Thymus (tissue), 11 donors: ENCODE data around the gene CD6. TPM values are rescaled to one million over a fixed set of nuclear protein-coding genes. Genes with fewer than 3 reads are reported as not detected.

Source experiments
- DNase-seq, 9 donors: peaks; one replicate each; pipeline ENCODE4 v3.0.0-alpha.2; 2013; ENCODE audit warnings: low spot score in 9 of 9, low read depth in 6 of 9, missing footprints in 1 of 9
- H3K27ac ChIP-seq, 2 donors: one replicate each; pipeline ENCODE4 v1.5.1; 2013; ENCODE audit warnings: control low read depth in 1 of 2, low read depth in 1 of 2, low read length in 1 of 2, mild to moderate bottlenecking in 1 of 2, moderate library complexity in 1 of 2
- H3K27me3 ChIP-seq, 2 donors: one replicate each; pipeline ENCODE4 v1.5.1; 2013; ENCODE audit warnings: low read length in 1 of 2; ENCODE audit not compliant: control insufficient read depth in 2 of 2, insufficient read depth in 1 of 2
- H3K36me3 ChIP-seq, 2 donors: one replicate each; pipeline ENCODE4 v1.5.1; 2013; ENCODE audit warnings: low read length in 1 of 2, mild to moderate bottlenecking in 1 of 2, moderate library complexity in 1 of 2; ENCODE audit not compliant: control insufficient read depth in 2 of 2, insufficient read depth in 2 of 2
- H3K4me1 ChIP-seq, 2 donors: one replicate each; pipeline ENCODE4 v1.5.1; 2013; ENCODE audit warnings: low read length in 2 of 2; ENCODE audit not compliant: control insufficient read depth in 2 of 2, insufficient read depth in 2 of 2
- H3K4me3 ChIP-seq, 2 donors: one replicate each; pipeline ENCODE4 v1.5.1; 2013; ENCODE audit warnings: low read length in 2 of 2, control low read depth in 1 of 2, mild to moderate bottlenecking in 1 of 2
- H3K9me3 ChIP-seq, 2 donors: one replicate each; pipeline ENCODE4 v1.5.1; 2013; ENCODE audit warnings: low read length in 1 of 2, mild to moderate bottlenecking in 1 of 2; ENCODE audit not compliant: control insufficient read depth in 2 of 2, insufficient read depth in 1 of 2
- WGBS: extraction: QIAGEN DNeasy Blood & Tissue Kit; methylation state at CpG from one replicate; pipeline ENCODE4 v1.1.7; 2013; 5-methylcytosine and 5-hydroxymethylcytosine counted together
- polyA plus RNA-seq: library from polyadenylated mRNA; stranded (reverse); fragments of 200-250 nt; gene quantifications from one replicate; pipeline ENCODE4 v1.2.3, GENCODE V29; 2013
- total RNA-seq: library from RNA; stranded (reverse); fragments of 120-200 nt; gene quantifications from one replicate; pipeline ENCODE4 v1.2.4, GENCODE V29; 2013
- donor health status: healthy.

Gene CD6
- total and polyA plus RNA-seq, 2 donors = 30.7 to 74.1 TPM

DNA sequence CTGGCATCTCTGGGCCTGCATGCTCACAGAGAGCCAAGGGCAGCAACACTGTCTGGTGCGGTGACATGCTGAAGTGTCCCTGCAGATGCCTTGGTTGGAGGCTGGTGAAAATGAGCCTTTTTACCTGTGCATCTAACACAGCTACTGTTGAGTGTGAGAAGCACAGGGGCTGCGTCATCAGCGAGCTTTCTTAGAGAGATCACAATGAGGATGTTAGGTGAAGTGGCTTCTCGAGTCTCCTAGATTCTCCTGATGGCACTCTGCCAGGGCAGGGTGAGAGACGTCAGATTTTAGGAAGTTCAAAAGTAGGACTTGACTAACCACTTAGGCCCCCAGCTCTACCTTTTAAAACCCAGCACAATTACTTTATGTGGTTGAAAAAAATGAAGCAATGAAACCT lies 15.9 kb upstream of the CD6 start:
- DNase-seq = no peak

DNA sequence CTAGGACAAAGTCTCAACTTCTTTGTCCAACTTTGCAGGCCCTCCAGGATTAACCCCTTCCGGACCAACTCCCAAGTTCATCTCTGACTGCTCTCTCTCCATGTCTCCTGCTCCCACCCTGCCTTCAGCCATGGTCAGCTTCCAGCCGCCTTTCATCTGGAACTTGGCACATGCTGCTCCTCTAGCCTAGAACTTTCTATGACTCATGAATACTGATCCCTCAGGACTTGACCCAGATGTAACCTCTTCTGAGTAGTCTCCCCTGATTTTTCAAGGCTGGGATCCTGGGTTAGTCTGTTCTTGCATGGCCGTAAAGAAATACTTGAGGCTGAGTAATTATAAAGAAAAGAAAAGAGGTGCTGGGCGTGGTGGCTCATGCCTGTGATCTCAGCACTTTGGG lies 14.3 kb upstream of the CD6 start:
- H3K4me1 ChIP-seq = peaks cover 0 to 7% of the 10 kb centered on the region in 2 donors
- no peaks in the 10 kb centered on the region for H3K36me3 ChIP-seq
- 95% methylated on average over 4 of the region's 4 CpGs for WGBS
- H3K9me3 ChIP-seq = no peaks in the 10 kb centered on the region
- H3K27me3 ChIP-seq = peaks cover 2 to 60% of the 10 kb centered on the region in 2 donors
- H3K4me3 ChIP-seq = no peak overlapping the region
- no peak for DNase-seq
- H3K27ac ChIP-seq = no peak overlapping the region

More for the DNA sequence above, 15.9 kb upstream of the CD6 start:
- no peaks in the 10 kb centered on the region for H3K36me3 ChIP-seq
- peaks cover 5 to 19% of the 10 kb centered on the region in 2 donors for H3K4me1 ChIP-seq
- H3K4me3 ChIP-seq = no peak overlapping the region
- peaks cover 0 to 3% of the 10 kb centered on the region in 2 donors for H3K9me3 ChIP-seq
- no peak overlapping the region for H3K27ac ChIP-seq
- peaks cover 8 to 66% of the 10 kb centered on the region in 2 donors for H3K27me3 ChIP-seq
- WGBS = 30% methylated on average over 5 of the region's 5 CpGs

DNA sequence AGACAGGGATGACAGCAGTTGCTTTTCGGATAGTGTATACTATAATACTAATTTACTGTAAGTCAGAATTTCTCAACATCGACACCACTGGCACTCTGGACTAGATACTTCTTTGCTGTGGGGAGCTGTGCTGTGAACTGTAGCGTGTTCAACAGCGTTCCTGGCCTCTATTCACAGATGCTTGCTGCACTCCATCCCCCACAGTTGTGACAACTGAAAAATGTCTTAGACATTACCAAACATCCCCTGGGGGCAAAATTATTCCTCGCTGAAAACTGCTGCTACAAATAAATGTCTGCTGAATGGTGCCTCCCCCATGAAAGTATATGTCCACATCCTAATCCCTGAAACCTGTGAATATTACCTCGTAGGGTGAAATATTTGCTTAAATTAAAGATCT lies 12.0 kb upstream of the CD6 start:
- no peaks in the 10 kb centered on the region for H3K36me3 ChIP-seq
- no peaks in the 10 kb centered on the region for H3K4me1 ChIP-seq
- no peak overlapping the region for H3K4me3 ChIP-seq
- 94% methylated on average over 6 of the region's 6 CpGs for WGBS
- DNase-seq = no peak
- no peak overlapping the region for H3K27ac ChIP-seq
- H3K9me3 ChIP-seq = no peaks in the 10 kb centered on the region
- H3K27me3 ChIP-seq = peaks cover 2 to 42% of the 10 kb centered on the region in 2 donors

DNA sequence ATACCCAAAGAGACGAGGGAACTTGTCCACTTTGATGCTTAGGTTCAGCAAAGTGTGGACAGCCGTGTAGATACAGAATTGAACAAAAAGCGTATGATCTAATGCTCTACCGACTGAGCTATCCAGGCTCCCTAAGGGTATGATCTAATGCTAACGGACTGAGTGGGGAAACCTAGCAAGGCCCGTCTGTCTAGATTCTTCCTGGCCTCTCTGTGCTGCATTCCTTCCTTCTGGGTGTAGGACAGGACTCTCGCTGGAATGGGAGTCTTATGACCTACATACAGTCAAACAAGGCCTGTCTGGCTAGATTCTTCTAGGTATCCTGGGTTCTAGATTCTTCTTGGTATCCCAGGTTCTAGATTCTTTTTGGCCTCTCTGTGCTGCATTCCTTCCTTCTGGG lies 11.1 kb upstream of the CD6 start:
- Histone ChIP-seq H3K4me3 (no peak overlapping the region), H3K36me3 (no peaks in the 10 kb centered on the region), H3K27me3 (peaks cover 2 to 38% of the 10 kb centered on the region in 2 donors), H3K27ac (no peak overlapping the region), H3K9me3 (no peaks in the 10 kb centered on the region), H3K4me1 (no peaks in the 10 kb centered on the region)
- WGBS = 98% methylated on average over 7 of the region's 7 CpGs
- no peak for DNase-seq

DNA sequence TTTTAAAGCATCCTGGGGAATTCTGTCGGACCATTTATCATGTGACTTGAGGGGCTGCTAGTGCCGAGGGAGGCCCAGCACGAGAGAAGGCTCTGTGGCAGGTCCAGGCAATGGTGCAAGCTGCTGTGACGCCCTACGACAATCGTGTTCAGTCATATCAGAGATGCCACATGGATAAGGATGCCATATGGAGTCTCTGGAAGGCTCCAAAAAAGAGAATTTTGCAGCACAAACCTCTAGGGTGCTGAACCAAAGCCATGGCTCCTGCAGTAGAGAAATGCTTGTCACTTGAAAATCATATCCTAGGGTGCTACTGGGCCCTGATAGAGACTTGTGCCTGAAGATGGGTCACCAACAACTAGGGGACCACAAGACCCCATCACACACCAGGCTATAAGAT lies 6.7 kb upstream of the CD6 start:
- no peaks in the 10 kb centered on the region for H3K9me3 ChIP-seq
- H3K27ac ChIP-seq = no peak overlapping the region
- H3K27me3 ChIP-seq = peaks cover 2 to 19% of the 10 kb centered on the region in 2 donors
- no peaks in the 10 kb centered on the region for H3K4me1 ChIP-seq
- no peak overlapping the region for H3K4me3 ChIP-seq
- no peaks in the 10 kb centered on the region for H3K36me3 ChIP-seq
- 96% methylated on average over 6 of the region's 6 CpGs for WGBS
- no peak for DNase-seq

DNA sequence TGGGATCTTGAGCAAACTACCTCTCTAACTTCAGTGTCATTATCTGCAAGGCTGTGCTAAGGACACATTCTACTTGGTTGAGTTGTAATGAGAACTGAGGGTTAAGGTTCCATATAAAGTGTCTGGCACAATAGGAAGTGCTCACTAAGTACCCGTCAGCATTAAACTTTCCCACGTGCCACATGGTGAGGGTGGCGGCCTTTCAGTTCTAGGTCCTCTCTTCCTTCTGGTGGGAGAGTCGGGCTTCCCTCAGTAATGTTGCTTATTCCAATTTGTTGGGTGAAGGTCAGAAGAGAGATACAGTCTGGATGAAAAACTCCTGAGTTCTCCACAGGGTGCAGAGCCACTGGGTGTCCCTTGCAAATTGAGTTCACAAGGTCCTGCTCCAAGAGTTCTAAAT lies 4.6 kb upstream of the CD6 start:
- DNase-seq = no peak
- peaks cover 10 to 19% of the 10 kb centered on the region in 2 donors for H3K4me1 ChIP-seq
- no peaks in the 10 kb centered on the region for H3K36me3 ChIP-seq
- H3K27ac ChIP-seq = no peak overlapping the region
- WGBS = 93% methylated on average over 4 of the region's 4 CpGs
- H3K27me3 ChIP-seq = peaks cover 0 to 2% of the 10 kb centered on the region in 2 donors
- no peaks in the 10 kb centered on the region for H3K9me3 ChIP-seq
- H3K4me3 ChIP-seq = no peak overlapping the region

DNA sequence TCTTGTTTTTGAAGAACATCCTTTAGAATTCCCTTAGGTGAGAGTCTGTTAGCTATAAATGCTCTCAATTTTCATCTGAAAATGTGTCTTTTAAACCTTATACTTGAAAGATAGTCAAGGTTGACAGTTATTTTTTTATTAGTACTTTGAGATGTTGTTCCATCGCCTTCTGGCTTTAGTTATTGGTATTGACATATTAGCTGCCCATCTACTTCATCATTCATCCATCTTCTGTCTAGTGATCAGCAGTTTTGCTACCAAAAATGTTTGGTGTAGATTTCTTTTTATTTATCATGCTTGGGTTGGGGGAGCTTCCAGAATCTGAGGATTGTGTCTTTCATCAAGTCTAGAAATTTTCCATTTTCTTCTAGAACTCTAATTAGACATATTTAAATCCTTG lies 3.3 kb upstream of the CD6 start:
- Histone ChIP-seq H3K4me1 (peaks cover 16 to 33% of the 10 kb centered on the region in 2 donors), H3K27ac (no peak overlapping the region), H3K27me3 (peaks cover 0 to 1% of the 10 kb centered on the region in 2 donors), H3K36me3 (no peaks in the 10 kb centered on the region), H3K9me3 (peaks cover 0 to 3% of the 10 kb centered on the region in 2 donors), H3K4me3 (no peak overlapping the region)
- no peak for DNase-seq
- 100% methylated on average over 1 of the region's 1 CpG for WGBS

DNA sequence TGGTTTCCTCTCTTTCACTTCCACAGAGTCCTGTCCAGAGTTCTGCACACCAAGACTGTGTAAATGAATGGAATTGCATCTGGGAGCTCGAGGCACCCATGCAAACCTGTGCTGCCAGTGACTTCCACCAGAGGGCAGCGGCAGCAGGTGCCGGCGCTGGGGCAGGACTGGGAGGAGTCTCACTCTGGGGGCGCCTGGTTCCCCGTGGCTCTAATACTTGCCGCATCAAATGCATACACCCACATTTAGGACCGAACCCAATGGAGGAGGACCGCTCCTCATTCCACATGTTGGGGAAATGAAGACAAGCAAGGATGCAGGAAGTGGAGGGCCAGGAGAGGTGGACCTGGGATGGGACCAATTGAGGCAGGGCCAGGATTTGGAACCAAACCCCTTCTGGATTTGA lies 1.1 kb upstream of the CD6 start:
- Histone ChIP-seq H3K27me3 (no peaks in the 10 kb centered on the region), H3K4me3 (peak overlapping the region in 1 of 2 donors; percentile 7), H3K27ac (no peak overlapping the region), H3K36me3 (no peaks in the 10 kb centered on the region), H3K9me3 (peaks cover 0 to 3% of the 10 kb centered on the region in 2 donors), H3K4me1 (peaks cover 30 to 49% of the 10 kb centered on the region in 2 donors)
- peak in 6 of 9 donors; percentile 62 to 83 (median 71) for DNase-seq
- 15% methylated on average over 9 of the region's 9 CpGs for WGBS

DNA sequence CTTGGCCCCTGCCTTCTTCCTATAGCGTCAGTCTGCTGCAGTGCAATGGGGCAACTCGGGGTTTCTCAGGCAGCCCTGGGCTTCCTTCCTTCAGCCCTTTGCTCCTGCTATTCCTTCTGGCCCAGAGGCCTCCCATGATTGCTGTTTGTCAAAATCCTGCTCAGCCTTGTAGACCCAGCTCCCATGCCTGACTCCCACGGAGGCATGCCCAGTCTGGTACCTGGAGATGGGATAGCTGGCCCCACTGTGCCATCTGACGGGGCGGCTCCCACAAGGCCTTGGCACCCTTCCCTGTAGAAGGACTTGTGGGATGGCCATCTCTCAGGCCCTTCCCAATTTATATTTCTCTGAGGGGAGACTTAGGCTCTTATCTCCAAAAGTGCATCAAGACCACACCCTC lies 590 bp upstream of the CD6 start:
- WGBS = 93% methylated on average over 5 of the region's 5 CpGs

More for the DNA sequence above, 590 bp upstream of the CD6 start:
- Histone ChIP-seq H3K36me3 (no peaks in the 10 kb centered on the region), H3K27me3 (no peaks in the 10 kb centered on the region), H3K9me3 (peaks cover 0 to 3% of the 10 kb centered on the region in 2 donors), H3K4me3 (peak overlapping the region in 1 of 2 donors; percentile 53), H3K4me1 (peaks cover 30 to 49% of the 10 kb centered on the region in 2 donors), H3K27ac (peak overlapping the region in 1 of 2 donors; percentile 74)
- DNase-seq = peak in 1 of 9 donors; percentile 35
